HFFc6 (cell line): ENCODE data around the gene LEF1. TPM values are rescaled to one million over a fixed set of nuclear protein-coding genes. Genes with fewer than 3 reads are reported as not detected.

Source experiments
- DNase-seq: peaks from one replicate; pipeline ENCODE4 v3.0.0-alpha.2; 2018
- H3K27ac Mint-ChIP-seq: 2 replicates; pipeline ENCODE4 v1.8.0; 2020; ENCODE audit warnings: mild to moderate bottlenecking, mixed read lengths
- H3K27me3 Mint-ChIP-seq: 2 replicates; pipeline ENCODE4 v1.8.0; 2021; ENCODE audit warnings: mild to moderate bottlenecking, moderate library complexity, mixed read lengths; ENCODE audit not compliant: insufficient read depth
- H3K36me3 Mint-ChIP-seq: 2 replicates; pipeline ENCODE4 v1.8.0; 2021; ENCODE audit warnings: low read depth, mixed read lengths
- H3K4me1 Mint-ChIP-seq: 2 replicates; pipeline ENCODE4 v1.8.0; 2020; ENCODE audit warnings: low read depth, mixed read lengths
- H3K4me3 Mint-ChIP-seq: 2 replicates; pipeline ENCODE4 v1.8.0; 2020; ENCODE audit warnings: mild to moderate bottlenecking, moderate library complexity, mixed read lengths
- H3K9me3 Mint-ChIP-seq: 2 replicates; pipeline ENCODE4 v1.8.0; 2020; ENCODE audit warnings: mild to moderate bottlenecking, mixed read lengths
- total RNA-seq, 6 experiments: library from RNA; stranded (reverse); fragmentation: NEBNext Ultra II Directional; extraction: Animal tissue kit (Norgen Biotek cat#: 25700); gene quantifications; 2 replicates in 1 of 6; 3 replicates in 5 of 6; pipeline ENCODE4 v1.2.3, GENCODE V29; 2021
- TF ChIP-seq, protein P1 (sequence below): fragments of 200-600 bp; sonication (generic); IDR thresholded peaks from 2 replicates; pipeline ENCODE4 v1.5.0; 2021; ENCODE audit warnings: antibody characterized with exemption, mild to moderate bottlenecking

The LEF1 gene
- total RNA-seq, 6 experiments from 2014 or later, result 0.22 to 0.37 (median 0.31) TPM; not detected in 3

DNA sequence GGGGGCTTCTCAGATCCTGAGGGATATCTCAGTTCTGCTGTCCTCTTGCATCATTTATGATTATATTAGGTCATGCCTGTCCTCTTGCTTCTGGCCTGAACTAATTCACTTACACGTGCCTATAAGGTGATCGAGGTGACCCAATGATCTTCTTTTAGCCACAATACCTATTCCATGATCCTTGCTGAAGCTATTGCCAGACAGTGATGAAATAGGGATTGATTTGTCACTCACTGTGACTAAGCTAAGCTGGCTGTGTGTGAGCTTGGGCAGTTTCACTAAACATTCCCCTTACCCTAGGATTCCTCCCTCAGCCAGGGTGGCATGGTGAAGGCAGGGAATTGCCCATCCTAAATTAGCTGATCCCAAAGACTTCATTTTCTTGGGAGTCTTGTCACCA lies 160.0 kb downstream of the LEF1 start:
- peak overlapping the region; percentile 68; the same call in 1 of the 2 replicates for H3K27ac Mint-ChIP-seq
- TF ChIP-seq, protein P1, sequence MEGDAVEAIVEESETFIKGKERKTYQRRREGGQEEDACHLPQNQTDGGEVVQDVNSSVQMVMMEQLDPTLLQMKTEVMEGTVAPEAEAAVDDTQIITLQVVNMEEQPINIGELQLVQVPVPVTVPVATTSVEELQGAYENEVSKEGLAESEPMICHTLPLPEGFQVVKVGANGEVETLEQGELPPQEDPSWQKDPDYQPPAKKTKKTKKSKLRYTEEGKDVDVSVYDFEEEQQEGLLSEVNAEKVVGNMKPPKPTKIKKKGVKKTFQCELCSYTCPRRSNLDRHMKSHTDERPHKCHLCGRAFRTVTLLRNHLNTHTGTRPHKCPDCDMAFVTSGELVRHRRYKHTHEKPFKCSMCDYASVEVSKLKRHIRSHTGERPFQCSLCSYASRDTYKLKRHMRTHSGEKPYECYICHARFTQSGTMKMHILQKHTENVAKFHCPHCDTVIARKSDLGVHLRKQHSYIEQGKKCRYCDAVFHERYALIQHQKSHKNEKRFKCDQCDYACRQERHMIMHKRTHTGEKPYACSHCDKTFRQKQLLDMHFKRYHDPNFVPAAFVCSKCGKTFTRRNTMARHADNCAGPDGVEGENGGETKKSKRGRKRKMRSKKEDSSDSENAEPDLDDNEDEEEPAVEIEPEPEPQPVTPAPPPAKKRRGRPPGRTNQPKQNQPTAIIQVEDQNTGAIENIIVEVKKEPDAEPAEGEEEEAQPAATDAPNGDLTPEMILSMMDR, result no peak
- peak; percentile 77 for DNase-seq
- H3K36me3 Mint-ChIP-seq, result peaks cover 21% of the 10 kb centered on the region
- H3K9me3 Mint-ChIP-seq, result no peaks in the 10 kb centered on the region
- H3K4me1 Mint-ChIP-seq, result peaks cover 58% of the 10 kb centered on the region
- H3K4me3 Mint-ChIP-seq, result no peak overlapping the region
- peaks cover 2% of the 10 kb centered on the region for H3K27me3 Mint-ChIP-seq

DNA sequence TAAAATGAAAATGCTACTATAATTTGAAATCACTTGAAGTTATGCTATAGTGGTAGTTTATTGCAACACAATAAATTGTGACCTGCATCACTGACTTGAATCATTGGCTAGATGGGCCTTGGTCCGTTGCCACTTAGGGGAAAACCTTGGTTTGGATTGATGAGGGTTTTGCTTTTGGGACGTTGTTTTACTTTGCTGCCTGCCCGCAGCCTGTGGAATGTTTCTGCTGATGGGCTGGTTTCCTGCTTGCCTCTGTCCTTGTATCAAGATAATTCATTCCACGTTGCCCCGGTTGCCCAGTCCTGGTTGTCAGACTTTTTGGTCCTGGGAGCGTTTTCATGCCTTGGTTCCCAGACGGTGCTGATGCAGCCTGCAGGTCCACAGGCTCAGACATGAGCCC lies 160.7 kb downstream of the LEF1 start:
- H3K27ac Mint-ChIP-seq, result no peak overlapping the region
- TF ChIP-seq, protein P1, result no peak
- peaks cover 21% of the 10 kb centered on the region for H3K36me3 Mint-ChIP-seq
- no peak overlapping the region for H3K4me3 Mint-ChIP-seq
- peaks cover 2% of the 10 kb centered on the region for H3K27me3 Mint-ChIP-seq
- no peaks in the 10 kb centered on the region for H3K9me3 Mint-ChIP-seq
- no peak for DNase-seq
- peaks cover 58% of the 10 kb centered on the region for H3K4me1 Mint-ChIP-seq

DNA sequence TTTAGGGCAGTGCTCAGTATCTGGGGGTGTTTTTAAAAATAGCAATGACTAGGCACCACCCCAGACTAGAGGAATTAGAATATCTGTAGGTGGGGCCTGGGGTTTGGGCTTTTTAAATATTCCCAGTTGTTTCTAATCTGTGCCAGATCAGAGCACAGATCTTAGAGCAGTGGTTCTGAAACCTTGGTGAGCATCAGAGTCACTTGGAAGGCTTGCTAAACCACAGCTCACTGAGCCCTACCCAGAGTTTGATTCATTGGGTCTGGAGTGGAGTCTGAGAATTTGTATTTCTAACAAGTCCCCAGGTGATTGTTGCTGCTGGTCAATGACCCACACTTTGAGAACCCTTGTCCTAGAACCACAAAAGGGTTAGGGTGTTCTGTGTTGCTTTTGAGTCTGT lies 162.4 kb downstream of the LEF1 start:
- Mint-ChIP-seq H3K36me3 (peaks cover 9% of the 10 kb centered on the region), H3K27me3 (peaks cover 2% of the 10 kb centered on the region), H3K4me3 (no peak overlapping the region), H3K4me1 (peaks cover 62% of the 10 kb centered on the region), H3K9me3 (no peaks in the 10 kb centered on the region), H3K27ac (no peak overlapping the region)
- DNase-seq, result no peak
- TF ChIP-seq, protein P1, result no peak

DNA sequence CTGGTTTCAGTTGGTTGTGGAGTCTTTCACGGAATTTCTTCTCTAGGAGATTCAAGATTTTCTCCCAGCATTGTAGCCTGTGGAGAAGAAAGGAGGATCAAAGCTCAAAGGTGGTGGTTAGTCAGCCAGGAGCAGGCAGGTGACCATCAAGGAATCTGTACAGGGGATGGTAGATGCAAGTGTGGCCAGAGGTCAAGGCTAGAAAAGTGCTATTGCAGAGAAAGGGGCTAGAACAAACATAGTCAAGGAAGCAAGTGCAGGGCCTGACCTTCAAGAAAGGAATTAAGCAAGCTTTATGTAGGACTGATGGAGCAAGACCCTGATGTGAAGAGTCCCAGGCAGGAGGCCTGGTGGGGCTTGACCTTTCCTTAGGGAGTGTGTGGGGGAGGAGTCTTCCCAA lies 162.9 kb downstream of the LEF1 start:
- no peak for DNase-seq
- Mint-ChIP-seq H3K27ac (no peak overlapping the region), H3K9me3 (no peaks in the 10 kb centered on the region), H3K27me3 (peaks cover 2% of the 10 kb centered on the region; the same call in 1 of the 2 replicates), H3K36me3 (peaks cover 9% of the 10 kb centered on the region), H3K4me3 (no peak overlapping the region), H3K4me1 (peaks cover 64% of the 10 kb centered on the region)
- TF ChIP-seq, protein P1, result no peak

DNA sequence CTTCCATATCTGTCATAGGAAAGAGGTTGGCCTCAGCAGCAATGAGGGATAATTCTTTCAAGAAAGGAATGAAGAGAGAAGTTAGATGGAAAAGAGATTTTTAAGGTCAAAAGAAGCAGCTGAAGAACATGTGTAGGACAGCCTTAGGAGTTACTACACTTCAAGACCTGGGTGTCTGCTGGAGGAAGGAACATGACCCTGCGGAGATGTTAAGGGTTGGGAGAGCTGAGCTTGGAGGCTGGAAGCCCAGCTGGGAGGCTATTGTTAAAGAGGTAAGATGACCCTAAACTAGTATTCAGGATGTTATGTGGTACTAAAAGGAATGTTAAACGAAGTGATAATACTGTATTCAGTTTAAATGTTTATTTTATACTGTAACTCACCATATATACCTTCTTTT lies 164.1 kb downstream of the LEF1 start:
- peaks cover 2% of the 10 kb centered on the region; the same call in 1 of the 2 replicates for H3K27me3 Mint-ChIP-seq
- H3K9me3 Mint-ChIP-seq, result no peaks in the 10 kb centered on the region
- peaks cover 19% of the 10 kb centered on the region for H3K36me3 Mint-ChIP-seq
- no peak overlapping the region for H3K4me3 Mint-ChIP-seq
- TF ChIP-seq, protein P1, result no peak
- peaks cover 61% of the 10 kb centered on the region for H3K4me1 Mint-ChIP-seq
- no peak for DNase-seq
- no peak overlapping the region for H3K27ac Mint-ChIP-seq
